Prostate gland (tissue), 2 donors: ENCODE data around the gene SERPINB12. TPM values are rescaled to one million over a fixed set of nuclear protein-coding genes. Genes with fewer than 3 reads are reported as not detected.

Experiments
- DNase-seq: peaks from one replicate; pipeline ENCODE4 v3.0.0-alpha.2; 2019; ENCODE audit warnings: low spot score
- H3K27ac ChIP-seq, 2 donors: fragments of 200-600 bp; sonication (generic); 2 replicates each; pipeline ENCODE4 v1.5.1; 2017 to 2019
- H3K27me3 ChIP-seq: fragments of 200-600 bp; sonication (generic); replicated peaks from 2 replicates; pipeline ENCODE4 v1.5.1; 2019; ENCODE audit not compliant: insufficient read depth
- H3K36me3 ChIP-seq, 2 donors: fragments of 200-600 bp; sonication (generic); 1 replicate in 1 of 2; 2 replicates in 1 of 2; pipeline versions ENCODE4 v1.5.1 to v1.8.1; 2017 to 2019
- H3K4me1 ChIP-seq: fragments of 200-600 bp; sonication (generic); replicated peaks from 2 replicates; pipeline ENCODE4 v1.5.1; 2019
- H3K4me3 ChIP-seq, 2 donors: fragments of 200-600 bp; sonication (generic); 2 replicates each; pipeline ENCODE4 v1.5.1; 2017 to 2019
- H3K9me3 ChIP-seq: fragments of 200-600 bp; sonication (generic); 2 replicates; pipeline ENCODE4 v1.5.1; 2017
- POLR2A ChIP-seq: fragments of 450-650 bp; IDR thresholded peaks from one replicate; pipeline ENCODE4 v1.6.1; 2016; ENCODE audit warnings: antibody characterized with exemption, mild to moderate bottlenecking
- POLR2AphosphoS5 ChIP-seq: sonication (generic); formaldehyde crosslinking; IDR thresholded peaks from one replicate; pipeline ENCODE4 v1.6.1; 2017; ENCODE audit warnings: antibody characterized with exemption
- whole genome bisulfite sequencing: methylation state at CpG from one replicate; pipeline ENCODE4 v1.1.5; 2018; 5-methylcytosine and 5-hydroxymethylcytosine counted together
- intact Hi-C: fragments of 100-400 bp; cut with DNase I; formaldehyde crosslinking; loops from one replicate; pipeline ENCODE4 v1.14.2; 2022
- total RNA-seq, 2 donors: library from RNA; depleted of rRNA; stranded (reverse); fragments of >200 nt; gene quantifications; one replicate each; pipeline ENCODE4 v1.1.0, GENCODE V29; 2016
- TF ChIP-seq, protein P1 (sequence below), 4 experiments: fragments of 200-600 bp in 2 of 4; fragments of 450-650 bp in 2 of 4; sonication (generic) in 2 of 4; IDR thresholded peaks; 1 replicate in 3 of 4; 2 replicates in 1 of 4; pipeline ENCODE4 v1.5.1; 2016 to 2019; ENCODE audit warnings: antibody characterized with exemption in 4 of 4, mild to moderate bottlenecking in 2 of 4, moderate library complexity in 2 of 4

The SERPINB12 gene
- total RNA-seq, 2 donors from 2014 or later: not detected

- no peak for DNase-seq
- H3K27me3 ChIP-seq: no peaks in the 10 kb centered on the region
- H3K4me3 ChIP-seq: no peak overlapping the region
- no peaks in the 10 kb centered on the region for H3K9me3 ChIP-seq
- 83% methylated on average over 4 of the region's 4 CpGs for WGBS
- intact Hi-C loops: no loop called here
- TF ChIP-seq POLR2A (no peak), POLR2AphosphoS5 (no peak)
- TF ChIP-seq, protein P1, sequence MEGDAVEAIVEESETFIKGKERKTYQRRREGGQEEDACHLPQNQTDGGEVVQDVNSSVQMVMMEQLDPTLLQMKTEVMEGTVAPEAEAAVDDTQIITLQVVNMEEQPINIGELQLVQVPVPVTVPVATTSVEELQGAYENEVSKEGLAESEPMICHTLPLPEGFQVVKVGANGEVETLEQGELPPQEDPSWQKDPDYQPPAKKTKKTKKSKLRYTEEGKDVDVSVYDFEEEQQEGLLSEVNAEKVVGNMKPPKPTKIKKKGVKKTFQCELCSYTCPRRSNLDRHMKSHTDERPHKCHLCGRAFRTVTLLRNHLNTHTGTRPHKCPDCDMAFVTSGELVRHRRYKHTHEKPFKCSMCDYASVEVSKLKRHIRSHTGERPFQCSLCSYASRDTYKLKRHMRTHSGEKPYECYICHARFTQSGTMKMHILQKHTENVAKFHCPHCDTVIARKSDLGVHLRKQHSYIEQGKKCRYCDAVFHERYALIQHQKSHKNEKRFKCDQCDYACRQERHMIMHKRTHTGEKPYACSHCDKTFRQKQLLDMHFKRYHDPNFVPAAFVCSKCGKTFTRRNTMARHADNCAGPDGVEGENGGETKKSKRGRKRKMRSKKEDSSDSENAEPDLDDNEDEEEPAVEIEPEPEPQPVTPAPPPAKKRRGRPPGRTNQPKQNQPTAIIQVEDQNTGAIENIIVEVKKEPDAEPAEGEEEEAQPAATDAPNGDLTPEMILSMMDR (IDR thresholded peaks at IDR 0.05): no peak
- no peaks in the 10 kb centered on the region for H3K36me3 ChIP-seq
- no peak overlapping the region for H3K27ac ChIP-seq
- H3K4me1 ChIP-seq: no peaks in the 10 kb centered on the region
Observed at GRCh38 chr18:63585988-63586387, 43.8 kb downstream of the SERPINB12 start.

DNA sequence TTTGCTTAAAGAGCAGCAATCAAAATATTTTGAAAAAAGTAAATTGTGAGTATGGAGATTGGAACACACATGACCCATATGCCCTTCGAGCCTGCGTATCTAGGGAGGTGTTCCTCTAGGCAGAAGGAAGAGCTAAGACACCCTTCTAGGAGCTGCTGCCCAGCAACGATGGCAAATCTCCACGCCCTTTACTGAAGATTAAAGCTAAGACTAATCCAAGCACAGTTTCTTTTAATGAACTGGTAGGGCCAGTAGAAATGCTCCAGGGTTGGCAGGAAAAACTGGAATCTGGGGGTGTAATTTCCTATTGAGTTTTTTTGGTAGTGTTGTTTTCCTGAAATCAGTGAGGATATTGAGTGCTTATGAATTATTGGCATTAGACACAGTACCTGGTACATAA, 44.3 kb downstream of the SERPINB12 start:
- no peaks in the 10 kb centered on the region for H3K9me3 ChIP-seq
- WGBS: 49% methylated on average over 4 of the region's 4 CpGs
- H3K27me3 ChIP-seq: no peaks in the 10 kb centered on the region
- intact Hi-C loops: no loop called here
- DNase-seq: no peak
- no peaks in the 10 kb centered on the region for H3K4me1 ChIP-seq
- H3K27ac ChIP-seq: no peak overlapping the region
- H3K4me3 ChIP-seq: no peak overlapping the region
- no peaks in the 10 kb centered on the region for H3K36me3 ChIP-seq
- no peak for TF ChIP-seq POLR2AphosphoS5
- no peak for TF ChIP-seq POLR2A
- TF ChIP-seq, protein P1 (IDR thresholded peaks at IDR 0.05): no peak

DNA sequence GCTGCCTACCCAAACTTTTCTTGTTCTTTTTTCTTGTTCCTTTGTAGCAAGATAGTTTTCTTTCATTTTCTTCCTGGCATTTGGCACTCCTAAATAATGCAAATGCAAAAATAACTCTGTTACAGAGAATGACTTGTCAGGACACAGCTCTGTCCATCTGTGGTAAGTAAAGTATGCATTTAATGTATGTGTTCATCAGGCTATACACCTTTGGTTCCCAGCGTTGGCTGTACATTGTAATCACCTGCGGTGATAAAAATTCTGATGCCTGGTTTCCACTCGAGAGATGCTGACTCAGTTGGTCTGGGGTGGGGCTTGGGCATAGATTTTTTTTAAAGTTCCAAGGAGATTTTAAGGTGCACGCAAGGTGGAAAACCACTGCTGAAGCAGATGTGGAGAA, 44.8 kb downstream of the SERPINB12 start, which contains the start of gene SERPINB13:
Gene SERPINB13, plus strand, starts transcription at position 378 of the 400 bp plus-strand sequence. CDS start 1,325 bp downstream, outside the sequence.
- no peaks in the 10 kb centered on the region for H3K9me3 ChIP-seq
- no peaks in the 10 kb centered on the region for H3K27me3 ChIP-seq
- TF ChIP-seq, protein P1 (IDR thresholded peaks at IDR 0.05): no peak
- no peak for TF ChIP-seq POLR2AphosphoS5
- TF ChIP-seq POLR2A: no peak
- H3K27ac ChIP-seq: no peak within 1 kb of the TSS
- DNase-seq: no peak
- 47% methylated on average over 4 of the region's 4 CpGs for WGBS
- no peaks in the 10 kb centered on the region for H3K4me1 ChIP-seq
- no peak within 1 kb of the TSS for H3K4me3 ChIP-seq
- no peaks in the 10 kb centered on the region for H3K36me3 ChIP-seq
- intact Hi-C loops: no loop called here

DNA sequence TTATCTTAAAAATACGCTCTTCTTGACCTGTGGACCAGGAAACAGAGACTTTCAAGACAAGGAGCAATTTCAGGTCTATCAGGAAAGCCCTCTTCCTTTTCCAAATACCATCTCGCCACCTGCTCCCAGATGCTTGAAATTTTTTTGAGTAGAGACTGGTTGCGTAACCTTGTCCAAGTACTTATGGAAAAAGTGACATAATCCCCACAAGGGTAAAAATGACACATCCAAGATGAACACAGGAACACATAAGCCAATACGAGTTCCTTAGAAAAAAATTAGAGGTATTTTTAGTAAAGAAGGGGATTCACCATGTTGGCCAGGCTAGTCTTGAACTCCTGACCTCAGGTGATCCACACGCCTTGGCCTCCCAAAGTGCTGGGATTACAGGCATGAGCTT, 46.7 kb downstream of the SERPINB12 start:
- Histone ChIP-seq H3K36me3 (no peaks in the 10 kb centered on the region), H3K9me3 (no peaks in the 10 kb centered on the region), H3K4me3 (no peak overlapping the region), H3K27ac (no peak overlapping the region), H3K27me3 (no peaks in the 10 kb centered on the region), H3K4me1 (no peaks in the 10 kb centered on the region)
- intact Hi-C loops: no loop called here
- WGBS: 83% methylated on average over 5 of the region's 5 CpGs
- DNase-seq: no peak
- TF ChIP-seq, protein P1 (IDR thresholded peaks at IDR 0.05): no peak
- TF ChIP-seq POLR2AphosphoS5 (no peak), POLR2A (no peak)

DNA sequence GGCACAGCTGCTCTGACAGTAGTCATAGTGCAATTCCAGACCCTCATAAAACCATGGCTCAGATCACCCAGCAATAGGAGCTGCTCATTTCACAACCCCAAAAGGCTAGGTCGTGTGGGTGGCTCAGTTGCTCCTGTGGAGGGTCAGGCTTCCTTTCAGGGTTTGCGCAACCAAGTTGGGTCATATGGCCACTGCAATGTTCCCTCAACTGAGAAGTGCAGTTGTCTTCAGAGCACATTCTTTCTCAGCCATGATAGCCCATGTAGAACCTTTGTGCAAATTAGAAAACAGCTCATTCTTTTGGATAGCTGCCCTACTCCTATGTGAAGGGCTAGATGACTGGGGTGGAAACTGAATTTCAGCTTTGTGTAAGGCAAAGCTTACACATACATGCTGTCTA, 48.2 kb downstream of the SERPINB12 start:
- no peak for TF ChIP-seq POLR2A
- TF ChIP-seq, protein P1 (IDR thresholded peaks at IDR 0.05): no peak
- no peak for TF ChIP-seq POLR2AphosphoS5
- WGBS: 91% methylated on average over 2 of the region's 2 CpGs
- intact Hi-C loops: no loop called here
- H3K9me3 ChIP-seq: no peaks in the 10 kb centered on the region
- H3K4me1 ChIP-seq: no peaks in the 10 kb centered on the region
- H3K4me3 ChIP-seq: no peak overlapping the region
- H3K36me3 ChIP-seq: no peaks in the 10 kb centered on the region
- no peak for DNase-seq
- H3K27ac ChIP-seq: no peak overlapping the region
- no peaks in the 10 kb centered on the region for H3K27me3 ChIP-seq
